Embryonic facial prominence (tissue), 1 donor: Measurements from ENCODE around the gene OR6C75.
"Not testable (repeated sequence)": the region's sequence is repeated elsewhere in the genome, so short reads cannot be mapped to it uniquely, and the experiment has no call there.

Experiments used
- DNase-seq: peaks from one replicate; pipeline ENCODE4 v3.0.0-alpha.2; 2016; ENCODE audit errors: extremely low spot score

The OR6C75 gene

DNA sequence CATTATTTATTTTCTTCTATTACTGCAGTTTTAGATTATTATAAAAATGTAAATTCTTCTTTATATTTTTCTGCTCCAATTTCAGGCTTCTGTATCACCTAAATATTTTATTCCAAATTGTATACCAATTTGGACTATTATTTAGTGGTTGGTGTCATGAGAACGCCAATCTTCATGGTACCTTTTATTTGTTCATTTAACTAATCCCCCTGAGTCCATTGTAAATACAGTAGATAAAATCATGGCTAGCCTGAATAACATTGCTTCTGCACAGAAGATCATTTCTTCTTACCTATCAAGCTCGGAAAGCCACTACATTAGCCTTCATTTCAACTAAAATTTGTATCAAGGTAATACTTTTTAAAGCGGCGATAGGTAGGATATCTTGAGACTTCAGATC is at the start of gene OR6C75:
OR6C75 (plus strand) TSS at position 301 of the 400 bp plus-strand sequence. CDS start 2,136 bp downstream, outside the sequence.
- no peak for DNase-seq

DNA sequence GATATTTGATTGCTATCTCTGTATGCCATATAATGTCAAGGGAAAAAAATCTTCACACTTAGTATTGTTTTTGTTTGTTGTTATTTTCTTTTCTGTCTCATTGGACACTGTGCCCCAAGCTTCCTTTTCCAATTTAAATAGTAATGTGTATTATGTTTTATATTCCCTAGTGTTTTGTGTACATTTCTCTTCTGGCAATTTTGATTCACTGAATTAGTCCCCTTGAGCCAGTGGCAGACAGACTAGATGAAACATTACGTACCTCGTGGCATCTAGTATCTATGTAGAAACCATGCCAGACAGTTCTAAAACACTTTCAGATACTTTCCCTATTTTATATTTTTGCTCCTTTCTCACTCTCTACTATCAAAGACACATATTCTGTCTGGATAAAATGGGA is 48.7 kb upstream of the OR6C75 start, which contains the start of gene OR6C1:
OR6C1 (plus strand) TSS at position 301 of the 400 bp plus-strand sequence. CDS start 6,257 bp downstream, outside the sequence.
- no peak for DNase-seq

DNA sequence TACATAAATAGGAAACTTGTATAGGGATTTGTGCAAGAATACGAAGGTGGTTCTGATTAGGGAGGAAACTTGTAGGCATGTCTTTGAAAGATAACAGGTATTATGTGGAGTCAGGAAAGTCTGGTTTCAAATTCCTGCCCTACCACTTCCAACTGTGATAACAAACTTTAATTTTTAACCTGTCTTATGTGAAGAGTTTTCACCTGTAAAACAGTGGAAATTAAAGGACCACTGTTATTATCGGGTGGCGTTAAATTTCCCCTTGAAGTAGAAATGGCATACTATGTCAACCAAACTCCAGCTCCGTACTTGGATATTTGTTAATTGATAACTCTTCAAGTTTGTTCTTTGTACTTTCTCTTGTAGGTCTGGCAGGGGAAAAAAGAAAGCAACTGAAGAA is 42.6 kb upstream of the OR6C75 start:
- no peak for DNase-seq

DNA sequence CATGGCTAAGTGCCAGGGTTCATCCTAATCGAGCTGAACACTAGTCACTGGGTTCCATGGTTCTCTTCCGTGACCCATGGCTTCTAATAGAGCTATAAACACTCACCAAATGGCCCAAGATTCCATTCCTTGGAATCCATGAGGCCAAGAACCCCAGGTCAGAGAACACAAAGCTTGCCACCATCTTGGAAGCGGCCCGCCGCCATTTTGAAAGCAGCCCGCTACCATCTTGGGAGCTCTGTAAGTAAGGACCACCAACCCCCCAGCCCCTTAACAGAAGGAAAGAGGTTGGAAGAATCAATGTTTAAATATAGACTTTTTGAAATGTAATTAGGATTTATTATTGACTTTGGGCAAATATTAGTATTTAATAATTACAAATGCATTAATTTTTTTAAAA is 37.0 kb upstream of the OR6C75 start:
- DNase-seq = not testable (repeated sequence)

DNA sequence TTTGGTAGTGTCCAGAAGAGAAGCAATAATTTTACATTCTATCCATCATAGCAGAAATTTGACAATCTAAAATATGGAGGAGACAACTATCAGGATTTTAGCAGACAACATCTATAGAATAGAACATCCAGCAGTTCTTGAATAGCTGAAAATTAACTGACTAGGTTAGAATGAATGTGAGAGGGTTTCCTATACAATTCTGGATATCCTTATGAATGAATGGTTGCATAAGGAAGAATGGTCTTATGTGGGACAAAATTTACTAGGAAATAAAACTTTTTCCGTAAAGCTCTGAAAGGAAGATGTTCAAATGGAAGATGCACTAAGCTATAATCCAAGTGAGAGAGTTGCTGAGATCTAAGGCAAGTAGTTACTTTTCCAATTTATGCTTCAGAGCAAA is 32.3 kb upstream of the OR6C75 start, which contains the start of gene OR6C3:
OR6C3 (plus strand) TSS at position 301 of the 400 bp plus-strand sequence. CDS start 955 bp downstream, outside the sequence.
- no peak for DNase-seq

DNA sequence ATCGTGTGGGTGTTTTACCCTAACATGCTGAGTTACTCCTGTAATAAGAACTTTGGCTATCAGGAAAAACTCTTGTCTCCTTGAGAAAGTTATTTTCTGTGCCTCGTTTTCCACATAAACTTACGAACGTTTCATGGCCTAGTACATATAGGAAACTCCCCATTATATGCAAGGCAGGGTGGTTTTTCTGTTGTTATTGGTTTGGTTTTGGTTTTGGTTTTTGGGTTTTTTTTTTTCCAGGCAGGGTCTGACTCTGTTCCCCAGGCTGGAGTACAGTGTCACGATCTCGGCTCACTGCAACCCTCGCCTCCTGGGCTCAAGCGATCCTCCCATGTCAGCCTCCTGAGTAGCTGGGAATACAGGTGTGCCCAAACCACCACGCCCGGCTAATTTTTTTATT is 26.8 kb upstream of the OR6C75 start:
- no peak for DNase-seq

DNA sequence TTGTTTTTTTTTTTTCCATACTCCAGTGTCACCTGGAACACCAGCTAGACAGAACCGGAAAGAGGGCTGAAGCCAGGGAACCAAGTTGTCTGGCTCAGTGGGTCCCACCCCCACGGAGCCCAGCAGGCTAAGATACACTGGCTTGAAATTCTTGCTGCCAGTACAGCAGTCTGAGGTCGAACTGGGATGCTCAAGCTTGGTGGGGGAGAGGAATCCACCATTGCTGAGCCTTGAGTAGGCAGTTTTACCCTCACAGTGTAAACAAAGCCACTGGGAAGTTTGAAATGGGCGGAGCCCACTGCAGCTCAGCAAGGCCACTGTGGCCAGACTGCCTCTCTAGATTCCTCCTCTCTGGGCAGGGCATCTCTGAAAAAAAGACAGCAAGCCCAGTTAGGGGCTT is 7.4 kb upstream of the OR6C75 start:
- DNase-seq = not testable (repeated sequence)

DNA sequence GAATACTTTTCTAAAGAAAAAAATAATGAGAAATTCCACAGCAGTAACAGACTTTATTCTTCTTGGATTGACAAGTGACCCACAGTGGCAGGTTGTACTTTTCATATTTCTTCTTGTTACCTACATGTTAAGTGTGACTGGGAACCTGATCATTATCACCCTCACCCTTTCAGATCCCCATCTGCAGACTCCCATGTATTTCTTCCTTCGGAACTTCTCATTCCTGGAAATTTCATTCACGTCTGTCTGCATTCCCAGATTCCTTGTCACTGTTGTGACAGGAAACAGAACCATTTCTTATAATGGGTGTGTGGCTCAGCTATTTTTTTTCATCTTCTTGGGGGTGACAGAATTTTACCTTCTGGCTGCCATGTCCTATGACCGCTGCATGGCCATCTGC is 2.3 kb downstream of the OR6C75 start:
- no peak for DNase-seq

DNA sequence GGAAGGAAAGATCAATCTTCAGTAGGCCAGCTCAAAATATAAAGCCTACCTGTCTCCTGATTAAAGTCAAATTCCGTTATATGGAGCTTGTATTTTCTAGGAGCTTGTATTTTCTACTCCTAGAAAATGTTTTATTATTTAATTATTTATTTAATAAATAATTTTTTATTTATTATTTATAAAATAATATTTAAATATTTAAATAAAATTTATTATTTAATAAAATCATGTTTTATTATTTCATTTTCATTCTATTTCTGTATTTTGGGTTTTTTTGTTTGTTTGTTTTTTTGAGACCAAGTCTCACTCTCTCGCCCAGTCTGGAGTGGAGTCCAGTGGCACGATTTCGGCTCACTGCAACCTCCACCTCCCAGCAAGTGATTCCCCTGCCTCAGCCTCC is 9.7 kb downstream of the OR6C75 start:
- no peak for DNase-seq

DNA sequence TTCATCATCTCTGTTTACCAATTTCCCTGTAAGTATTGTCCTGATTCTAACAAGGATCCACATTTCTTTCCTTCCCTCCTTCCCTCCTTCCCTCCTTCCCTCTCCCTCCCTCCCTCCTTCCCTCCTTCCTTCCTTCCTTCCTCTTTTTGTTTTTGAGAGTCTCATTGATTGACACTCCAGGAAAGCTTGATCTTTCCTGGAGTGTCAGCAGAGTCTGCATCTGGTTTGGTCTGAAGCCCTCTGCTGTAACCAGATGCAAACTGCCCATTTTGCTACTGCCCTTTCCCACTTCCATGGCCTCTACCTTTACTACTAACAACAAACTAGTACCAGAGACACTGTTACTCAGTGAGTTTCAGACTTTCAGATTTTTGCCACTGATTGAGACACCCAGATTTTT is 23.1 kb downstream of the OR6C75 start:
- no peak for DNase-seq

DNA sequence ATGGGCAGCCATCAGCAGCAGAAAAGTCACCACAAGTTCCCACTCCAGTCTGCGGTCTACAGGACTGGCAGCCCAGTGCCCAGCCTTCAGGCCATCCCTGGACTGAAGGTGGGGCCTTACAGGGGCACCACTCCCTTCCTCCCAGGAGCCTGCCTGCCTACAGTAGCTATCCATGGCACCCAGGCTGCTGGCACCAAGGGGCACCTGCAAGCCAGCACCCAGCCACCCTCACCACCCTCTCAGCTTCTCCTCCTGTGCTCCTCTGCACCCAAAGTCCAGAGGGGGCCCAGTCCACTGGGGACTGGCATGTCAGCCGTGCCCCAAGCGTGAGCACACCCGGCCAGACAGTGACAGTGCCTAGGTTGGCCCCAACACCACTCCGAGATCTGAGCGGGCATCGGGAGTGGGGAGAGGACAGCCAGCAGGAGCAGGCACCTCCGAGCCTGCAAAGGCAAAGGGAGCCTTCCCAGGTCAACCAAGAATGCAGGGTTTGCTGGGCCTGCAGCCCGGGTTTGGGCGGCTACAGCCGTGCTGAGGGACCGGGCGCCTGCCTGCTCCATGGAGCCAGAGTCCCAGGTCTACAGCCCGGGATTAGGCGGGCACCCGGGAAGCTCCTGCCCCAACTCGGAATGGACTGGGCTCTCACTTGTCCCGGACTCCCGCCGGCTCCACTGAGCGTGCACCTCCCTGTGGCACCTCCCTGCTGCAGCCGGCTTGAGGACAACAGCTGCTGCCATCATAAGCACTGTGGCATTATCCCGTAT is 29.4 kb downstream of the OR6C75 start:
- no peak for DNase-seq

DNA sequence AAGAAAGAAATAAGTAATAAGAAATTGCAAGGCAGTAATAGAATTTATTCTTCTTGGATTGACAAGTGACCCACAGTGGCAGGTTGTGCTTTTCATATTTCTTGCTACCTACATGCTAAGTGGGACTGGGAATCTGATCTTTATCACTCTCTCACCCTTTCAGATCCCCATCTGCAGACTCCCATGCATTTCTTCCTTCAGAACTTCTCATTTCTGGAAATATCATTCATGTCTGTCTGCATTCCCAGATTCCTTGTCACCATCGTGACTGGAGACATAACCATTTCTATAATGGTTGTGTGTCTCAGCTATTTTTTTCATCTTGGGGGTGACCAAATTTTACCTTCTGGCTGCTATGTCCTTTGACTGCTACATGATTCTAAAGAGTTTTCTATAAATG is 33.6 kb downstream of the OR6C75 start:
- no peak for DNase-seq

DNA sequence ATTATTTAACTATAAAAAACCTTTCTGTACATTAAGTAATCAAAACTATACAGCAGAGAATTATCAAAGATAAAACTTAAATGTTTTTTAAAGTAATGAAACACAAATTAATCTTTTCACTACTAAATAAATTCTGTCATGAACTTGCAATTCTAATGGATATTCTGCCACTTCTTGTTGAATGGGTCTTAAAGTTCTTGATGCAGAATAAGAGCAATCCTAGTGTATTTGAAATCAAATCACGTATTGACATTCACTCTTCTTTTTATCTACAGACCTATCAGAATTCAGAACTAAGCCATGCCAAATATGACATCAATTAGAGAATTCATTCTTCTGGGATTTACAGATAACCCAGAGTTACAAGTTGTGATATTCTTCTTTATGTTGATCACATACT is 37.5 kb downstream of the OR6C75 start, which contains the start of gene OR6C65:
OR6C65 (plus strand) TSS at position 301 of the 400 bp plus-strand sequence; CDS start at position 301, 0 bp downstream.
- DNase-seq = no peak

DNA sequence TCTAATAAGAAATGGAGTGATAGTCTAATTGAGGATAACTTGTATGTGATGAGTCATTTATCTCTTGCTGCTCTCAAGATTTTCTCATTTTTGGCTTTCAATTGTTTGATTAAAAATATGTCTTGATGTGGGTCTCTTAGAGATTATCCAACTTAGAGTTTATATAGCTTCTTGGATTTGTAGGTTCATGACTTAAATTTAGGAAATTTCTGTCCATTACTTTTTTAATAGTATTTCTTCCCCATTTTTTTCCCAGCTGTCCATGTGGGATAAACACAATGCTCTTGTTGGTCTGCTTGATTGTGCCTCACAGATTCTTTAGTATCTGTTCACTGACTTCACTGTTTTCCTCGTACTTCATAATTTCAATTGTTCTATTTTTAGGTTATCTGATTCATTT is 45.1 kb downstream of the OR6C75 start:
- no peak for DNase-seq

DNA sequence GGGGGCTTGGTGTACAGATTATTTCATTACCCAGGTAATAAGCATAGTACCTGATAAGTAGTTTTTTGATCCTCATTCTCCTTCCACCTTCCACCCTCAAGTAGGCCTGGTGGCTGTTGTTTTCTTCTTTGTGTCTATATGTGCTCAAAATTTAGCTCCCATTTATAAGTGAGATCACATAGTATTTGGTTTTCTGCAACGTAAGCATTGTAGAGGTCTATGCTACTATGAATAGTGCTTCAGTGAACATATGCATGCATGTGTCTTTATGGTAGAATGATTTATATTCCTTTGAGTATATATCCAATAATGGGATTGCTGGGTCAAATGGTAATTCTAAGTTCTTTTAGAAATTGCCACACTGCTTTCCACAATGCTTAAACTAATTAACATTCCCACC is 46.4 kb downstream of the OR6C75 start:
- not testable (repeated sequence) for DNase-seq

DNA sequence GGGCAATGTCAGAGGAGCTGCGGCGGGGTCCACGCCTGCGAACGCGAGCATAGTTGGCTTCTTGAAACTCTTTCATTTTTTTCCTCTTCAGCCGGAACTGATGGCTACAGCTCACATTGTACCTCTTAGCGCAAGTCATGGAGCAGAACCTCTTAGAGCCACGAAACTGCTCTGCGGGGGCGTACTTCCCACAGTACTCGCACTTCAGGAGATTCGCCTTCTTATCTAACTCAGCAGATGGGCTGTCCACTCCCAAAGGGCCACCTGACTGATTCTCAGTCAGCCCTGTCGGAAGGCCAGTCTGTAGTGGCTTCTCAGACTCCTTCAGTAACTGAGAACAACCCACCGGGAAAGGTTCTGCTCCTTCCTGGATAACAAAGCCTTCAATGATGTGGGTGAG is 49.4 kb downstream of the OR6C75 start:
- DNase-seq = not testable (repeated sequence)

DNA sequence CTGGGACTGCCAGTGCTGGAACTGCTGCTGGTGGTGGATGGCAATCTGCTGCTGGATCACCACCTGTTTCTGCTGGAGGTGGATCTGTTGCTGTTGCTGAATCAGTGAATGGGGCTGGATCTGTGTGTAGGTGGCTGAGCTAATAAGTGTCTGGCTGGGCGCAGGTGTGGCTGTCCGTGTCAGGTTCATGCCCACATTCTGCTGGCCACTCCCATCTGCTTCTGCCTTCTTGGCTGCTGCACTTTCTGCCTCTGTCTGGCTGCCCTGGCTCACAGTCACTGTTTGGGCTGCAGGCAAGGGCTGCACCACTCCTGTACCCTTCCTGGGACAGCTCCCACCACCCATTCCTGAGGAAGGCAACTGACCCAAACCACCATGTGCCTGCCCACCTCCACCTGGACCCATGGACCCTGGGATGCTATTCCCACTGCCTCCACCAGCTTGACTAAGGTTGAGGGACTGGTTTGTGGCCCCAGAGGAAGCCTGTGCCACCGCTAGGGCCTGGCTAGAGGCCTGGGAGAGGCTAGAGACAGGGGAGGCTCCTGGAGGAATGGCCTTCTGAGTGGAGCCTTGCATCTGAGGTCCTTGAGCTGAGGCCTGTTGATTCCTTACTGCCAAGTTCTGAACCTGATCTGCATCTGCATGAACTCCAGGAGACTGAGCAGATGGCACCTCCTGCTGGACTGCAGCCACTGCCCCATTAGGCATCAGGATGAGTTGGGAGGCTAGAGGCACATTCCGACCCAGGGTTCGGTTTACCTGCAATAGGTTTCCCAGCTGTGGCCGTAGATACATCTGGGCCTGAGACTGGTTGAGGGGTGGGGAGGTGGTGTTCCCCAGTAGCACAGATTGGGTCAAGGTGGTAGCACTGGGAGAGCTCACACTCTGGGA is 51.0 kb downstream of the OR6C75 start:
- DNase-seq = not testable (repeated sequence)

DNA sequence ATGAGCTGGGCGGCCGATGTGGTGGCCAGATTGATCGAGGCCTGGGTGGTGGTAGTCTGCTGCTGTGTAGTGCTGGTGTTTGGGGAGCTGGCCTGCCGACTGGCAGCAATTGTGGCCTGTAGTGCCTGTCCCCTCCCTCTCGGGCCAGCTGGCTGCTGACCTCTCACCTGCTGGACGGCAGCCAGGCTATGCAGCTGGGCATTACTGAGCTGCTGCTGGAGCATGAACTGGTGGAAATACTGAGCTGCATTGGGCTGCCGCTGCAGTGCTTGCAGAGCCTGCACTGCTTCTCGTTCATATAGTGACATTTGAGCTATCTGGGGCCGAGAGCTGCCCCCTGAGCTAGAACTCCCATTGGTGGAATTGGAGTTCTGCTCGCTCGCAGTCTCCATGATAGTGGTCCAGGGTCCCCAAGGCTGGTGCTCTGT is 51.6 kb downstream of the OR6C75 start:
- DNase-seq = not testable (repeated sequence)

DNA sequence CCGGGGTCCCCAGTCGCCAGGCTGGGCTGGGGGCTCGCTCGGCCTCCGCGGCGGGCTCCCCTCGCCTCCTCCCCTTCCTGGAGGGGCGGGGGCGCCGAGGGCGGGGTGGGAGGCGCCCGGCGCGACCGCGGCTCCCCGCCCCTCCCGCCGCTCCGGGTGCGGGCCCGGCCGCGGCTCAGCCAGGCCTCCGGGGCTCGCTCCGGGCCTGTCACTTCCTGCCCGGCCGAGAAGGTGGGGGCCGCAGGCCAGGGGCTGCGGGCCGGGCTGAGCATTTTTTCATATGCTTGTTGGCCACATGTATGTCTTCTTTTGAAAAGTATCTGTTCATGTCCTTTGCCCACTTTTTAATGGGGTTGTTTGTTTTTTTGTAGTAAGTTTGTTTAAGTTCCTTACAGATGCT is 52.1 kb downstream of the OR6C75 start:
- not testable (repeated sequence) for DNase-seq

DNA sequence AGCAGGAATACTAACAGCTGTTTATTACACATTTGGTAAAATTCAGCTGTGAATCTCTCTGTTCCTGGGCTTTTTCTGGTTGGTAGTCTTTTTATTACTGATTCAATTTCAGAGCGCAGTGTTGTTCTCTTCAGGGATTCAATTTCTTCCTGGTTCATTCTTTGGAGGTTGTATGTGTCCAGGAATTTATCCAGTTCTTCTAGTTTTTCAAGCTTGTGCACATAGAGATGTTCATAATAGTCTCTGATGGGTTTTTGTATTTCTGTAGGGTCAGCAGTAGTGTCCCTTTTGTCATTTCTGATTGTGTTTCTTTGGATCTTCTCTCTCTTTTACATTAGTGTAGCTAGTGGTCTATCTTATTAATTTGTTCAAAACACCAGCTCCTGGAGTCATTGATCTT is 54.2 kb downstream of the OR6C75 start:
- no peak for DNase-seq
